ENCODE results near the gene WWOX.

DNA sequence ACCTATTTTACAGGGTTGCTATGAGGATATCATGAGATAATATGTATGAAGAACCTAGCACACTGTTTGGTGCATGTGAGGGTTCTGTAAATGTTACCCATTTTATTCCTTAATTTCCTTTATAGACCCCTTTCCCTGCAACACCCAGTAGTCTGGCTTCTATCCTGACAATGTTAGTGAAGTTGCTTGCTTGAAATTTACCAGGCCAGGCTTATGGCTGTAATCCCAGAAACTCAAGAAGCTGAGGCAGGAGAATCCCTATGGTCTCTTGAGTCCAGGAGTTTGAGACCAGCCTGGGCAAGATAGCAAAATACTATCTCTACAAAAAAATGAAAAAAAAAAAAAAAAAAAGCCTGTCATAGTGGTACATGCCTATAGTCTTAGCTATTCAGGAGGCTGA lies 779.1 kb downstream of the WWOX start:
- TF ChIP-seq CTCF (optimal IDR thresholded peaks at IDR 0.05 in 1 of 3, IDR thresholded peaks at IDR 0.05 in 1 of 3, conservative IDR thresholded peaks at IDR 0.05 in 1 of 3; ENCODE audit: extremely low read depth in 1 of 3, insufficient read depth in 2 of 3, low read length in 3 of 3) = no peak
- no peak for TF ChIP-seq EZH2 (IDR thresholded peaks at IDR 0.05; ENCODE audit: low read length)

All from keratinocyte (primary cell).